Hepatocyte (in vitro differentiated cells): ENCODE results near the gene CYP24A1. TPM values are rescaled to one million over a fixed set of nuclear protein-coding genes. Genes with fewer than 3 reads are reported as not detected.

Source experiments
- DNase-seq: peaks from one replicate; pipeline ENCODE4 v3.0.0-alpha.2; 2016; ENCODE audit warnings: low spot score
- H2AFZ ChIP-seq: fragments of 200-600 bp; sonication (generic); 2 replicates; pipeline ENCODE4 v1.6.0; 2016; ENCODE audit warnings: antibody characterized with exemption, mild to moderate bottlenecking
- H3K27ac ChIP-seq: fragments of 200-600 bp; sonication (generic); 2 replicates; pipeline ENCODE4 v1.5.1; 2016; ENCODE audit warnings: mild to moderate bottlenecking
- H3K27me3 ChIP-seq: fragments of 200-600 bp; sonication (generic); 2 replicates; pipeline ENCODE4 v1.6.1; 2016
- H3K36me3 ChIP-seq: fragments of 200-600 bp; sonication (generic); replicated peaks from 2 replicates; pipeline ENCODE4 v1.5.1; 2016; ENCODE audit warnings: low read depth; ENCODE audit not compliant: insufficient read depth
- H3K4me1 ChIP-seq: fragments of 200-600 bp; sonication (generic); 2 replicates; pipeline ENCODE4 v1.5.1; 2016; ENCODE audit warnings: mild to moderate bottlenecking, moderate library complexity; ENCODE audit not compliant: insufficient read depth
- H3K4me2 ChIP-seq: fragments of 200-600 bp; sonication (generic); 2 replicates; pipeline ENCODE4 v1.6.0; 2016
- H3K4me3 ChIP-seq: fragments of 200-600 bp; sonication (generic); 2 replicates; pipeline ENCODE4 v1.5.1; 2016; ENCODE audit warnings: mild to moderate bottlenecking
- H3K79me2 ChIP-seq: fragments of 200-600 bp; sonication (generic); 2 replicates; pipeline ENCODE4 v1.6.0; 2017; ENCODE audit warnings: mild to moderate bottlenecking
- H3K9me2 ChIP-seq: fragments of 200-600 bp; sonication (generic); replicated peaks from 2 replicates; pipeline ENCODE4 v1.6.0; 2017; ENCODE audit warnings: mild to moderate bottlenecking; ENCODE audit not compliant: insufficient read depth
- H3K9me3 ChIP-seq: fragments of 200-600 bp; sonication (generic); 2 replicates; pipeline ENCODE4 v1.5.1; 2016; ENCODE audit warnings: low read depth, mild to moderate bottlenecking
- H4K20me1 ChIP-seq: fragments of 200-600 bp; sonication (generic); 2 replicates; pipeline ENCODE4 v1.6.0; 2016; ENCODE audit warnings: mild to moderate bottlenecking; ENCODE audit not compliant: insufficient read depth, poor library complexity, severe bottlenecking
- CTCF ChIP-seq: fragments of 200-600 bp; sonication (generic); IDR thresholded peaks from 2 replicates; pipeline ENCODE4 v1.5.1; 2016; ENCODE audit warnings: antibody characterized with exemption, mild to moderate bottlenecking; ENCODE audit not compliant: poor library complexity
- EZH2 ChIP-seq: fragments of 200-600 bp; sonication (generic); IDR thresholded peaks from 2 replicates; pipeline ENCODE4 v1.6.1; 2016; ENCODE audit warnings: antibody characterized with exemption, mild to moderate bottlenecking, borderline replicate concordance
- EZH2phosphoT487 ChIP-seq: fragments of 200-600 bp; sonication (generic); IDR thresholded peaks from one replicate; pipeline ENCODE4 v1.6.1; 2018; ENCODE audit warnings: antibody characterized with exemption, mild to moderate bottlenecking, low read depth, moderate library complexity; ENCODE audit not compliant: unreplicated experiment, severe bottlenecking
- WGBS: methylation state at CpG from one replicate; pipeline ENCODE4 v1.1.6; 2016; ENCODE audit warnings: low lambda C conversion rate; ENCODE audit errors: missing lambda C conversion rate; 5-methylcytosine and 5-hydroxymethylcytosine counted together
- polyA plus RNA-seq: library from polyadenylated mRNA; unstranded; fragments of >200 nt; fragmentation: Nextera tagmentation; extraction: Ambion mirVana; gene quantifications from 2 replicates; pipeline ENCODE4 v1.2.1, GENCODE V29; 2016
- total RNA-seq: library from RNA; depleted of rRNA; stranded (reverse); fragments of >200 nt; gene quantifications from 2 replicates; pipeline ENCODE4 v1.2.3, GENCODE V29; 2014

Gene CYP24A1
- total and polyA plus RNA-seq, 2 experiments from 2014 or later = 1.5 TPM; not detected in 1

- Histone ChIP-seq H3K27ac (no peak overlapping the region), H2AFZ (no peak overlapping the region), H4K20me1 (no peaks in the 10 kb centered on the region), H3K4me1 (no peaks in the 10 kb centered on the region), H3K27me3 (no peaks in the 10 kb centered on the region), H3K9me2 (no peaks in the 10 kb centered on the region), H3K4me3 (no peak overlapping the region), H3K79me2 (no peaks in the 10 kb centered on the region), H3K9me3 (no peaks in the 10 kb centered on the region), H3K4me2 (no peak overlapping the region), H3K36me3 (no peaks in the 10 kb centered on the region)
- DNase-seq = no peak
- TF ChIP-seq EZH2phosphoT487 (no peak), EZH2 (no peak), CTCF (no peak)
- WGBS = 88% methylated on average over 9 of the region's 9 CpGs
Measured at GRCh38 chr20:54161008-54161820, 12.6 kb downstream of the CYP24A1 start.

- no peaks in the 10 kb centered on the region for H3K79me2 ChIP-seq
- no peak overlapping the region for H3K4me3 ChIP-seq
- no peak overlapping the region for H3K4me2 ChIP-seq
- H3K4me1 ChIP-seq = no peaks in the 10 kb centered on the region
- no peaks in the 10 kb centered on the region for H3K9me3 ChIP-seq
- no peaks in the 10 kb centered on the region for H3K27me3 ChIP-seq
- H4K20me1 ChIP-seq = no peaks in the 10 kb centered on the region
- H2AFZ ChIP-seq = no peak overlapping the region
- no peak for TF ChIP-seq EZH2
- H3K9me2 ChIP-seq = no peaks in the 10 kb centered on the region
- 81% methylated on average over 7 of the region's 7 CpGs for WGBS
- no peaks in the 10 kb centered on the region for H3K36me3 ChIP-seq
- no peak overlapping the region for H3K27ac ChIP-seq
- no peak for DNase-seq
Measured at GRCh38 chr20:54160065-54161007, 13.4 kb downstream of the CYP24A1 start.

- Histone ChIP-seq H3K4me3 (no peak overlapping the region), H3K27me3 (no peaks in the 10 kb centered on the region), H3K79me2 (no peaks in the 10 kb centered on the region), H3K36me3 (no peaks in the 10 kb centered on the region), H3K9me3 (no peaks in the 10 kb centered on the region), H3K27ac (no peak overlapping the region), H4K20me1 (no peaks in the 10 kb centered on the region), H3K4me2 (no peak overlapping the region), H3K9me2 (no peaks in the 10 kb centered on the region), H3K4me1 (no peaks in the 10 kb centered on the region), H2AFZ (no peak overlapping the region)
- WGBS = 85% methylated on average over 8 of the region's 8 CpGs
- no peak for DNase-seq
- no peak for TF ChIP-seq EZH2
- TF ChIP-seq CTCF = no peak
- no peak for TF ChIP-seq EZH2phosphoT487
Measured at GRCh38 chr20:54158856-54159418, 14.8 kb downstream of the CYP24A1 start.
